Right renal cortex interstitium (tissue), 3 donors: Measurements from ENCODE around the gene PAEP. TPM values are rescaled to one million over a fixed set of nuclear protein-coding genes. Genes with fewer than 3 reads are reported as not detected.

Experiments used
- DNase-seq, 3 donors: peaks; one replicate each; pipeline ENCODE4 v3.0.0-alpha.2; 2013; ENCODE audit warnings: low read depth in 3 of 3, low spot score in 2 of 3
- polyA plus RNA-seq, 3 donors: library from polyadenylated mRNA; unstranded; fragments of 120-200 nt; gene quantifications; one replicate each; pipeline ENCODE4 v1.2.1, GENCODE V29; 2013; ENCODE audit not compliant: insufficient read length in 3 of 3

The PAEP gene
- polyA plus RNA-seq, 3 donors, result 0.28 TPM; not detected in 2

DNA sequence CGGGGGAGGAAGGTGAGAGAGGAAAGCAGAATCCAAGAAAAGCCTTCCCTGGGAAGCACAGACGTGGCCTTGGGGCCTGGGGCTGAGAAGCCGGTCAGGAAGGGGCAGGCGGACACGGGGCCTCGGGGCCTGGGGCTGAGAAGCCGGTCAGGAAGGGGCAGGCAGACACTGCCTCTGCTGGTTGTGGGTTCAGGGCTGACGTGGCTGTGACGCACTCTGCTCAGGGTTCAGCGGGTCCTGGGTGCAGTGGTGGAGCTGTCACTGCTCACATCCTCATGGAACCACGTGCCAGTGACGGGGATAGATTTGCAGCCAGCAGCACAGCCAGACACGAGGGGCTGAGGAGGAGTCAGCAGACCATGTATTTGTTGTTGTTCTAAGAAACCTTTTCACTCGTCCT, 12.8 kb downstream of the PAEP start:
- no peak for DNase-seq

GRCh38 chr9:135574943-135575342, 13.4 kb downstream of the PAEP start:
- no peak for DNase-seq

DNA sequence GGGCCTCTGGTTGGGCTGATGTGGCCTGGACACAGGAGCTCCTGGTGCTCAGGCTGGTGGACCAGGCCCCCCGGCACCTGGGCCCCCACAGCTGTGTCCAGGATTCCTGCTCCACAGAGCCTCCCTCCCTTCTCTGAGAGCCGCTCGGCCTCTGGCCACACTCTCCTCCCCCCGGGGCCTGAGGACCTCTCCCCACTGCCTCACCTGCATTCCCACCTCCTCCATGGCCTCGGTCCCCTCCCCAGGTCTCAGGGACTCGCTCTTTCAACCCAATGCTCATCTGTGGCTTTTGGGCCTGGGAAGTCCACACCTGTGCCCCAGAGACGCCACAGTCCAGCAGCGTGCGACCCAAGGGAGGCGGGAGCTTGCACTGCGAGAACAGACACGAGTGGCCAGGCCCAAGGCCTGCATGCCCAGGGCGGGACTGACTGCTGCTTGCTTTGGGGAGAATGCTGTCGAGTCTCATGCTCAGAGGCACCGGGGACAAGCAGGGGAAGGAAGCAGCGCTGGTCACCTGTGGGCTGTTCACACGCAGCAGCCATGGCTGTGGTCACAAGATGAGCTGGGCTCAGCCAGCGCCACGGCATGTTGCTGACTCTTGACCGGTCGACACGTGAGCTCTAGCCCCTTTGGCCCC, 14.6 kb downstream of the PAEP start:
- DNase-seq, result no peak

DNA sequence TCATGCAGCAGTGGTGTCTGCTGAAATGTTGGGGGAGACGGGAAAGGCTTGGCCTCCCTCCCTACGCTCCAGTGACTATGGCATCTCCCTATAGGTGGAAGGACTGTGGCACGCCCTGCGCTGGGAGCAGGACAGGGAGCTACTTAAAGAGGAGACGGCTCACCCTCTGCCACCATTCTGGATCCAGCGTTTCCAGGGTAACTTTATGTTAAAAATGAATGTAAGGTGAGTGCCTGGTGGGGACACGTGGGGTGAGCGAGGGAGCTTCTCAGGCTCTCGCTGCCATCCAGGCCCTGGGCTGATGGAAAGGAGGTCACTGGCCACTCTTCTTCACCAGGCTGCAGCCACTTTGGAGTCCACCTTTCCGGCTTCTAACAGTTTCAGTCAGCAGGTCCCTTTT, 15.7 kb downstream of the PAEP start:
- DNase-seq, result no peak

- DNase-seq, result no peak
Measured at GRCh38 chr9:135579356-135579755, 17.8 kb downstream of the PAEP start.

DNA sequence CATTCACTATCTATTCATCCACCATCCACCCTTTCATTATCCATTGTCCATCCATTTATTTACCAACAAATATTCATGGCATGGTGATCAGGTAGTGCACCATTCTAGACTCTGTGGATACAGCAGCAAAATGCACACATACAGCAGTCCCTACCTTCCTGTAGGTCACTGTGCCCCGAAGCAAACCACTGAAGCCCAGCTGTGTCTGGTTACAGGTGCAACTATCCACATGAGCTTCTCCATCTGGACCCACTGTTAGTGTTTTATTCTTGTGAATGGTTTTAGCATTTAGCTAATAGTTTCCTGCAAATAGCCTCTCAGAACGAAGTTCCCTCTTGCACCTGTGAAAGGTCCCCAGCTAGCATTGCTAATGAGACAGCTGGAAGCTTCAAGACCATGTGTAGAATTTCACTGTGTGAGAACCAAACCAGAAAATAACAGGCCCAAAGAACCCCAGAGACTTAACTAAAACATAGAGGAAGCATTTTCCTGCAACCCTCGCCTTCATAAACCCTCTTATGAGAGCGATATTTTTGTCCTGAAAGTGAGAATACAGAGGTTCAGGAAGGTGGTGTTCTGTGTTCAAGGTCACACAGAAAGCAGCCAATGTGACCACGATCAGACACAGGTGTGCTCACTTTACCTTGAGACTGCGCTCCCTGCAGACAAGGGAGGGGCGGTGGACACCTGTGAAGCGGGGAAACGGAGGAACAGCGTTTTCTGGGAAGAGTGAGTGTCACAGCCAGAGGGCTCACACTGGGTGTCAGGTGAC, 18.5 kb downstream of the PAEP start:
- no peak for DNase-seq

- DNase-seq, result no peak
Measured at GRCh38 chr9:135580664-135581380, 19.3 kb downstream of the PAEP start.

DNA sequence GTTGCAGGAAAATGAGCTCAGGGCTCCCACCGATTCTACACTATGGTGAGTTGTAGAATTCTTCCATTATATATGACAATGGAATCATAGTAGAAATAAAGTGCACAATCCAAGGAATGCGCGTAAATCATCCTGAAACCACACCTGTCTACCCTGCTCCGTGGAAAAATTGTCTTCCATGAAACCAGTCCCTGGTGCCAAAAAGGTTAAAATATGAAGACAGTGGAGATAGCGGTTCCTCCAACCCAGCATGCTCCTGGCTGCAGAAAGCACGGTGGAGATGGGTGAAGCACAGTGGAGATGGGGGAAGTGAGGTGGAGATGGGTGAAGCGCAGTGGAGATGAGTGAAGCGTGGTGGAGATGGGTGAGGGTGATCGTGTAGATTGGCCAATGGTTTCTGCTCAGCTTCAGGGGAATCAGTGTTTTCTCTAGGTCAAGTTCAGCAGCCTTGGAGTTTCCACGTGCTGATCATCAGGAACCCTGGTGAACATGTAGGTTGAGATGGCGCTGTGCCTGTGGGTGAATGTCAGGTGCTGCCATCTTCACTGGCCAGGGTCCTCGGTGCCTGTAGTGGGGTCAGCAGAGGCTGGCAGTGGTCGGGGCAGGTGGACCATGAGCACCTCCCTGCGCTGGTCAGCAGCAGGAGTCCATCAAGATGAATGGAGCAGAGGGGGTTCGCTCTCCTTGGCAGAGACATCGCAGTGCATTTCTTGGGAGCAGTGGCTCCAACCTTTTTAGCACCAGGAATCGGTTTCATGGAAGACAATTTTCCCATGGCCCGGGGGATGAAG, 20.3 kb downstream of the PAEP start:
- DNase-seq, result no peak

- DNase-seq, result no peak
Measured at GRCh38 chr9:135582541-135582940, 21.0 kb downstream of the PAEP start.

DNA sequence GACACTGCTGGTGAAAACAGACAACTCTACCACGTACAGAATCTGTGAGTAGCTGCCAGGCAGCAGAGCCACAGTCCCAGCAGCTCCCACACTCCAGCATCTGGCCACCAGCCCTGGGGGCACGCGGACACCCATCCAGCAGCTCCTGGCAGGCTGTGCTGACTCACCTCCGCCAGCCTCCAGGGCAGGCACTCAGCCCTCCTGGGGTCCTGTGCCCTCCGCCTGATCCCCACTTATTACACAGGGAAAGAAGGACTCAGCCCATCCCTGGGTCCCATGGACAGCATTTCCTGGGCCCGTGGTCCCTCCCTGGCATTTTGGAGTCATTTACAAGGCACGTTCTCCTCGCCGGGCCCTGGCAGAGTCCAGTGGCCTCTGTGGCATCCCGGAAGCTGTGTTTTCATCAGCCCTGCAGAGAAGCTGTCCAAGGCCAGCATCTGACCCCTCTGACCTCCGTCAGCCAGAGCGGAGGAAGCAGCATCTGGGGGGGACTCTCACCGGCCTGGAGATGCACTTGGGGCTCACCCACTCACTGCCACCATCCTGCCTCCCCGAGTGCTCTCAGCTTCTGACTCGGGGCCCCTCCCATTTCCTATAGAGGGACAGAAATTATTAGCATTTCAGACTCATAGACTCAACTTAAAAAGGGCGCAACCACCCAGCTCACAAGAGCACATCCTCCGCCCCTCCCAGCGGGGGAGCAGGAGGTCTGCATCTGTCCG, 21.6 kb downstream of the PAEP start:
- no peak for DNase-seq

GRCh38 chr9:135583688-135584011, 22.1 kb downstream of the PAEP start:
- DNase-seq, result no peak

DNA sequence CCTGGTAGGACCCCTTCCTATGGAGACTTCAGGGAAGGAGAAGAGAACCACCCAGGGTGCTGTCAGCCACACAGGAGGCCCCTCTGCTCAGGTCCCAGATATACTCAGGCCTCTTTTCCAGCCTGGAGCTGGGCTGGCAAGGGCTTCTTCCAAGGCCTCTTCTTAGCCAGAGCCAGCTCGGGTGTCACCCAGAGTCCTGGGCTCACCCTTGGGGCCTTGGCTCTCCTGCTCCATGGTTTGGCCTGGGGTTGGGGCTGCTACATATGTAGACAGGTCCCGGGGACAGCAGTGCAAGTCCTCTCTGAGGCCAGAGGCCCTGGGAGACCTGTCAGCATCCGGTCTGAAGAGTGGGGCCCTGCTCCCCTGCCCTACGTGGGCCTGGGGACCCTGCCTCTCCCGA, 22.8 kb downstream of the PAEP start:
- DNase-seq, result no peak

DNA sequence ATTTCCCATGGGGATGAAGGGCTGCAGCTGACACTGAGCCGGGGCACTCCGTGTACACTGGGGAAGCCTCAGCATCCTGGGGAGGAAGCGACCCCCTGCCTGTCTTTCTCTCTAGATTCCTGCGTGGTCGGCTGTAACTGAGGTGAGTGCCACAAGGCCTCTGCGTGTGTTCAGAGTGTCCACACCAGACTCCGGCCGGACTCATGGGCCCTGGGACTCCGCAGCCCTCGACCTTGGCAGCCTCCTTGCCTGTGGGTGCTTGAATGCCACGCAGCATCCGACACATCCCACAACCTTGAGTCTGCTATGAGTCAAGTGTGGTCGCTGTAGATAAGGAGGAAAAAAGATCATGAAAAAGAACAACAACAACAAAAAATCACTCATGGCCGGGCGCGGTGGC, 23.4 kb downstream of the PAEP start:
- no peak for DNase-seq

- DNase-seq, result no peak
Measured at GRCh38 chr9:135586601-135587109, 25.1 kb downstream of the PAEP start.

GRCh38 chr9:135587658-135588057, 26.1 kb downstream of the PAEP start:
- no peak for DNase-seq

DNA sequence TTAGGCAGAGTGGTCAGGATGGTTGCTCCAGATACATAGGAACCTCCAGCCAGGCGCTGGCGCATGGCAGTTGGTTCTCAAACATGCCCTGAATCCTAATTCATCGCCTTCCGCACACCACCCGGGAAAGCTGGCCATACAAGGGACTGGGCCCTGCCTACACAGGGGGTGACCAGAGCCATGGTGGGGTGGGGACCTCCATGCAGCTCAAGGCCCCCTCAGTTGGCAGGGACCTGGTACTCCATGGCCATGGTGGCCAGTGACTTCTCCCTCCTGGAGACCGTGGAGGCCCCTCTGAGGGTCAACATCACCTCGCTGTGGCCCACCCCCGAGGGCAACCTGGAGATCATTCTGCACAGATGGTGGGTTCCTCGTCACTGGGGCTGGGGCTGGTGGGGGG, 26.8 kb downstream of the PAEP start:
- DNase-seq, result no peak

DNA sequence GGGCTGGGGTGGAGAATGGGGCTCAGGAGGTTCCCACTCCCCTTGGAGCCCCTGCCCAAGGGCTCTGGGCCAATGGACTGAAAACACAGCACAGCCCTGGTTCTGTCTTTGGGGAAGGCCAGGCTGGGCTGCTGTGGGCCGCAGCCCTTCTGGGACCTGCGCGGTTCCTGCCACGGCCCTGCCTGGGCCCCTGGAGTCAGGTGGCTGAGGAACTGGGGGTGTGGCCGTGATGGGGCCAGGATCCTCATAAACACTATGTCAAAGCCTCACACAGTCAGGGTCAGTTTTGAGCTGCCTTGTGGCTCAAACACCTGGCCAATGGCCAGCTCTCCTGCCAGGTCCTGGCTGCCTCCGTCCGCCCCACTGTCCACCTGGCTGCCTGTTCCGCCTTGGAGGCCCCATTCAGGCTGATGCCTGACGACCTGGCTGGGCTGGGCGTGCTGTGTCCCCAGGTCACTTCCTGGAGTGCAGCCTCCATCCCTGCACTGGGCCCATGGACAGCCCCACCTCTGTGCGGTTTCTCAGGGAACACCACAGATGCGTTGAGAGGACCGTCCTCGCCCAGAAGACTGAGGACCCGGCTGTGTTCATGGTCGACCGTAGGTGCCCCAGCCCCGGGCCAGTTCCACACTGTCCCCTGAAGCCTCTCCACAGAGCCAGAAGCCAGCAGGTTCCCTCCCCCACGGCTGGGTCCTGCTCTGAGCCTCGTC, 27.5 kb downstream of the PAEP start:
- no peak for DNase-seq

DNA sequence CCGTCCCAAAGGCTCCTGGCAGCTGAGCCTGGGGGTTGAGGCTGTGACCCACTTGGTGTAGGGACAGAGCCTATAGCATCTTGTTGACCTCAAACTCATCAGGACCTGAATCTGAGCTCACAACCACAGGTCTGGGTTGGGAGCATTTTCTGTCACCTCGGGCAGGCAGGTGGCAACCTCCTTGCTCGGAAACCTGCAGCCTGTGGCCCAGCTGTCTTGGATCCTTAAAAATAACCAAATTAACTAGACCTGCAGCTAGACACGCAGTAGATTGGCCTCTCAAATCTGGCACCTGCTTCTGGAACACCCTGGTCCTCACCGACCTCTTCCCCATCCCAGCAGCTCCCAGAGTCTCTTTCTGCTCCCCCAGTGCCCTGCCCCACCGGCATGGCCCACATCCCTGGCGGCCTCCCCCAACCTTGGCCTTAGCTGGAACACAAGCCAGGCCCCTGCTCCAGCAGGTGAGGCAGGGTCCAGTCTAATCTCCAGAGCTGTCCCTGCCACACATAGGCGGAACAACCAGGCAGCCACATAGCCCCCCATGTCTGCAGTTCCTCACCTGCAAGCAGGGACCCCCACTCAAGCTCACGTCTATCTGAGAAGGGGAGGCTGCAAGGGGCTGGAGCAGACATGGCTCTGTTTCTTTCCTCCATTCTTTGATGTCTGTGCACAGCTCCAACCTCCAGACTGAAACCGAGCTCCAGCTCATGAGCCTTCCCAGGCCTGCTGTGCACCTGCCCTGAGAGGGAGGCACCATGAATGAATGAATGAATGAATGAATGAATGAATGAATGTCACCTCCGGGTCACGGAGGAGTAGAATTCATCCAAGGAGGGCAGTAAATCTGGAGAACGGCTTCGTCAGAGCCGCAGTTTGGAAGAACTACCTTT, 28.3 kb downstream of the PAEP start:
- DNase-seq, result no peak
